Neural cell (in vitro differentiated cells): ENCODE data around the gene HEXIM2. TPM values are rescaled to one million over a fixed set of nuclear protein-coding genes. Genes with fewer than 3 reads are reported as not detected.

Source experiments
- H2AFZ ChIP-seq: fragments of 200-600, 300-800 bp; sonication (generic), shearing (Covaris generic); 2 replicates; pipeline ENCODE4 v1.6.0; 2014; ENCODE audit warnings: low read depth, mild to moderate bottlenecking, antibody characterized with exemption, low read length, moderate library complexity
- H3F3A ChIP-seq: fragments of 200-600 bp; shearing (Covaris generic); 2 replicates; pipeline ENCODE4 v1.6.1; 2016; ENCODE audit warnings: mild to moderate bottlenecking, moderate library complexity, mixed read lengths, antibody characterized with exemption, low read length; ENCODE audit not compliant: insufficient read depth, poor library complexity, severe bottlenecking
- H3K27ac ChIP-seq: fragments of 200-600, 300-800 bp; sonication (generic), shearing (Covaris generic); 2 replicates; pipeline ENCODE4 v1.5.1; 2014; ENCODE audit warnings: mild to moderate bottlenecking, low read length, moderate library complexity
- H3K27me3 ChIP-seq: fragments of 300-800, 200-600 bp; sonication (generic), shearing (Covaris generic); 2 replicates; pipeline ENCODE4 v1.6.0; 2014; ENCODE audit warnings: mild to moderate bottlenecking, low read depth, low read length, moderate library complexity; ENCODE audit not compliant: insufficient read depth
- H3K36me3 ChIP-seq: fragments of 300-800, 200-600 bp; sonication (generic), shearing (Covaris generic); 2 replicates; pipeline ENCODE4 v1.5.1; 2014; ENCODE audit warnings: mild to moderate bottlenecking, antibody characterized with exemption, low read length, moderate library complexity; ENCODE audit not compliant: insufficient read depth
- H3K4me2 ChIP-seq: fragments of 300-800, 200-600 bp; sonication (generic), shearing (Covaris generic); 2 replicates; pipeline ENCODE4 v1.6.0; 2014; ENCODE audit warnings: mild to moderate bottlenecking, low read length
- H3K4me3 ChIP-seq: fragments of 300-800, 200-600 bp; sonication (generic), shearing (Covaris generic); 2 replicates; pipeline ENCODE4 v1.5.1; 2014; ENCODE audit warnings: mild to moderate bottlenecking, low read length, moderate library complexity
- H3K79me2 ChIP-seq: fragments of 200-600 bp; shearing (Covaris generic); replicated peaks from 2 replicates; pipeline ENCODE4 v1.6.0; 2014; ENCODE audit warnings: mild to moderate bottlenecking, low read length, moderate library complexity; ENCODE audit not compliant: insufficient read depth
- H3K9ac ChIP-seq: fragments of 300-800, 200-600 bp; sonication (generic), shearing (Covaris generic); 2 replicates; pipeline ENCODE4 v1.6.1; 2016; ENCODE audit warnings: mild to moderate bottlenecking, low read length, mixed read lengths
- H3K9me2 ChIP-seq: fragments of 200-600 bp; shearing (Covaris generic); 2 replicates; pipeline ENCODE4 v1.6.1; 2016; ENCODE audit warnings: mild to moderate bottlenecking, low read length, mixed read lengths; ENCODE audit not compliant: insufficient read depth
- H3K9me3 ChIP-seq: fragments of 200-600, 300-800 bp; sonication (generic), shearing (Covaris generic); 2 replicates; pipeline ENCODE4 v1.6.1; 2016; ENCODE audit warnings: mild to moderate bottlenecking, mixed run types, low read length, moderate library complexity, mixed read lengths
- H4K20me1 ChIP-seq: fragments of 200-600 bp; shearing (Covaris generic); 2 replicates; pipeline ENCODE4 v1.6.1; 2016; ENCODE audit warnings: mild to moderate bottlenecking, mixed run types; ENCODE audit not compliant: insufficient read depth
- EP300 ChIP-seq: fragments of 450-650 bp; conservative IDR thresholded peaks from 2 replicates; pipeline ENCODE4 v1.6.1; 2014; ENCODE audit warnings: antibody characterized with exemption, mild to moderate bottlenecking, moderate library complexity; ENCODE audit not compliant: poor library complexity, severe bottlenecking
- EZH2 ChIP-seq: fragments of 200-600, 300-800 bp; shearing (Covaris generic), sonication (generic); IDR thresholded peaks from 2 replicates; pipeline ENCODE4 v1.6.1; 2014; ENCODE audit warnings: antibody characterized with exemption, low read length, borderline replicate concordance, mild to moderate bottlenecking; ENCODE audit not compliant: insufficient read depth, poor library complexity, severe bottlenecking
- MXI1 ChIP-seq: fragments of 450-650 bp; conservative IDR thresholded peaks from 2 replicates; pipeline ENCODE4 v1.6.1; 2014; ENCODE audit warnings: antibody characterized with exemption, mild to moderate bottlenecking; ENCODE audit not compliant: poor library complexity, severe bottlenecking
- POLR2AphosphoS5 ChIP-seq: IDR thresholded peaks from 2 replicates; pipeline ENCODE4 v1.6.1; 2012
- RAD21 ChIP-seq: fragments of 450-650 bp; conservative IDR thresholded peaks from 2 replicates; pipeline ENCODE4 v1.6.1; 2014; ENCODE audit warnings: antibody characterized with exemption, mild to moderate bottlenecking, moderate library complexity
- SMC3 ChIP-seq: fragments of 450-650 bp; conservative IDR thresholded peaks from 2 replicates; pipeline ENCODE4 v1.6.1; 2014; ENCODE audit warnings: antibody characterized with exemption, mild to moderate bottlenecking, moderate library complexity; ENCODE audit not compliant: poor library complexity
- TAF1 ChIP-seq: IDR thresholded peaks from 2 replicates; pipeline ENCODE4 v1.6.1; 2012; ENCODE audit warnings: low read depth
- polyA plus RNA-seq: library from polyadenylated mRNA; depleted of rRNA; stranded (reverse); fragments of >200 nt; gene quantifications from 2 replicates; pipeline ENCODE4 v1.2.3, GENCODE V29; 2014
- TF ChIP-seq, protein P1 (sequence below): fragments of 450-650 bp; IDR thresholded peaks from 2 replicates; pipeline ENCODE4 v1.5.1; 2014; ENCODE audit warnings: antibody characterized with exemption, mild to moderate bottlenecking, moderate library complexity; ENCODE audit not compliant: poor library complexity, severe bottlenecking
- TF ChIP-seq, protein P2 (sequence below): IDR thresholded peaks from 2 replicates; pipeline ENCODE4 v1.6.1; 2012; ENCODE audit warnings: borderline replicate concordance

HEXIM2 gene
- polyA plus RNA-seq, 1 donor from 2014 or later, result 13.9 TPM

DNA sequence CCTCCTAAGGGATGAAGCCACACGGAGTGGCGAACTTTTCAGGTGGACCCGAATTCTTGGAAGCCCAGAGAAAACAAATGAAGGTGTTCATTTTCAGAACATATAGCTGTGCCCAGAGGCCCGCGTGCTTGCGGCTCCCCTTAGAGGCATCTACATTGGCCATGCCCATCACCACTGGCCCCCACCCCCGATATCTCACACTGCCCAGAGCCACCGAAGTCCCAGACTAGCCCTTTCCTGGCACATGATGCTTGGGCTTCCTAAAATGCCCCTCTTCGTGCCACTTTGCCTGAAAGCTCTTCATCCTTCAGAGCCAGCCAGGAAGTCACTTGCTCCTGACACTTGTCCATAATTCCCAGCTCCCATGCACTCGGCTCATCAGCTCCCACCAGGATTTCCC, 15.5 kb upstream of the HEXIM2 start:
- H3K27me3 ChIP-seq, result no peaks in the 10 kb centered on the region
- no peaks in the 10 kb centered on the region for H3K36me3 ChIP-seq
- no peak overlapping the region for H3K27ac ChIP-seq
- H4K20me1 ChIP-seq, result peaks cover 4% of the 10 kb centered on the region
- no peak overlapping the region for H3K4me2 ChIP-seq
- no peaks in the 10 kb centered on the region for H3K9me2 ChIP-seq
- no peaks in the 10 kb centered on the region for H3K9me3 ChIP-seq
- H3K79me2 ChIP-seq, result peaks cover 12% of the 10 kb centered on the region
- H3K9ac ChIP-seq, result no peak overlapping the region
- H3F3A ChIP-seq, result peaks cover 4% of the 10 kb centered on the region
- no peak overlapping the region for H2AFZ ChIP-seq
- H3K4me3 ChIP-seq, result no peak overlapping the region
- TF ChIP-seq EZH2 (no peak), TAF1 (no peak), SMC3 (no peak), POLR2AphosphoS5 (no peak), RAD21 (no peak), MXI1 (no peak), EP300 (no peak)
- TF ChIP-seq, protein P1, sequence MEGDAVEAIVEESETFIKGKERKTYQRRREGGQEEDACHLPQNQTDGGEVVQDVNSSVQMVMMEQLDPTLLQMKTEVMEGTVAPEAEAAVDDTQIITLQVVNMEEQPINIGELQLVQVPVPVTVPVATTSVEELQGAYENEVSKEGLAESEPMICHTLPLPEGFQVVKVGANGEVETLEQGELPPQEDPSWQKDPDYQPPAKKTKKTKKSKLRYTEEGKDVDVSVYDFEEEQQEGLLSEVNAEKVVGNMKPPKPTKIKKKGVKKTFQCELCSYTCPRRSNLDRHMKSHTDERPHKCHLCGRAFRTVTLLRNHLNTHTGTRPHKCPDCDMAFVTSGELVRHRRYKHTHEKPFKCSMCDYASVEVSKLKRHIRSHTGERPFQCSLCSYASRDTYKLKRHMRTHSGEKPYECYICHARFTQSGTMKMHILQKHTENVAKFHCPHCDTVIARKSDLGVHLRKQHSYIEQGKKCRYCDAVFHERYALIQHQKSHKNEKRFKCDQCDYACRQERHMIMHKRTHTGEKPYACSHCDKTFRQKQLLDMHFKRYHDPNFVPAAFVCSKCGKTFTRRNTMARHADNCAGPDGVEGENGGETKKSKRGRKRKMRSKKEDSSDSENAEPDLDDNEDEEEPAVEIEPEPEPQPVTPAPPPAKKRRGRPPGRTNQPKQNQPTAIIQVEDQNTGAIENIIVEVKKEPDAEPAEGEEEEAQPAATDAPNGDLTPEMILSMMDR, result no peak
- TF ChIP-seq, protein P2, sequence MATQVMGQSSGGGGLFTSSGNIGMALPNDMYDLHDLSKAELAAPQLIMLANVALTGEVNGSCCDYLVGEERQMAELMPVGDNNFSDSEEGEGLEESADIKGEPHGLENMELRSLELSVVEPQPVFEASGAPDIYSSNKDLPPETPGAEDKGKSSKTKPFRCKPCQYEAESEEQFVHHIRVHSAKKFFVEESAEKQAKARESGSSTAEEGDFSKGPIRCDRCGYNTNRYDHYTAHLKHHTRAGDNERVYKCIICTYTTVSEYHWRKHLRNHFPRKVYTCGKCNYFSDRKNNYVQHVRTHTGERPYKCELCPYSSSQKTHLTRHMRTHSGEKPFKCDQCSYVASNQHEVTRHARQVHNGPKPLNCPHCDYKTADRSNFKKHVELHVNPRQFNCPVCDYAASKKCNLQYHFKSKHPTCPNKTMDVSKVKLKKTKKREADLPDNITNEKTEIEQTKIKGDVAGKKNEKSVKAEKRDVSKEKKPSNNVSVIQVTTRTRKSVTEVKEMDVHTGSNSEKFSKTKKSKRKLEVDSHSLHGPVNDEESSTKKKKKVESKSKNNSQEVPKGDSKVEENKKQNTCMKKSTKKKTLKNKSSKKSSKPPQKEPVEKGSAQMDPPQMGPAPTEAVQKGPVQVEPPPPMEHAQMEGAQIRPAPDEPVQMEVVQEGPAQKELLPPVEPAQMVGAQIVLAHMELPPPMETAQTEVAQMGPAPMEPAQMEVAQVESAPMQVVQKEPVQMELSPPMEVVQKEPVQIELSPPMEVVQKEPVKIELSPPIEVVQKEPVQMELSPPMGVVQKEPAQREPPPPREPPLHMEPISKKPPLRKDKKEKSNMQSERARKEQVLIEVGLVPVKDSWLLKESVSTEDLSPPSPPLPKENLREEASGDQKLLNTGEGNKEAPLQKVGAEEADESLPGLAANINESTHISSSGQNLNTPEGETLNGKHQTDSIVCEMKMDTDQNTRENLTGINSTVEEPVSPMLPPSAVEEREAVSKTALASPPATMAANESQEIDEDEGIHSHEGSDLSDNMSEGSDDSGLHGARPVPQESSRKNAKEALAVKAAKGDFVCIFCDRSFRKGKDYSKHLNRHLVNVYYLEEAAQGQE, result no peak

DNA sequence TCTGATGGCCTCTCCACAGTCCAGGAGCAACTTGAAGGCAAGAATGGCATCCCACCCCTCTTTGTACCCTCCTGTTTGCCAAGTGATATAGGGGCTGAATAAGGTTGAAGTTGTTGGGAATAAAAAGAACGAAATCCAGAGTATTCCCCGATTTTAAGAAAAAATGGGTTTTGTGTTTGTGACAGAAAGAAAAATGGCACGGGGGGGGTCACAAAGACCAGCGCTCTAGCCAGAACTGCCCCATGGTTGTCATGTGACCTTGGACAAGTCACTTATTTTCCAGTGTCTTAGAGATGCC, 15.1 kb upstream of the HEXIM2 start:
- H3K4me2 ChIP-seq, result peak overlapping the region; percentile 35
- no peaks in the 10 kb centered on the region for H3K36me3 ChIP-seq
- H3K9ac ChIP-seq, result peak overlapping the region; percentile 85
- H3K79me2 ChIP-seq, result peaks cover 16% of the 10 kb centered on the region
- H3K27me3 ChIP-seq, result no peaks in the 10 kb centered on the region
- no peak for TF ChIP-seq EP300
- H3F3A ChIP-seq, result peaks cover 4% of the 10 kb centered on the region
- H3K27ac ChIP-seq, result peak overlapping the region; percentile 98
- no peaks in the 10 kb centered on the region for H3K9me2 ChIP-seq
- no peaks in the 10 kb centered on the region for H3K9me3 ChIP-seq
- peak overlapping the region; percentile 86 for H3K4me3 ChIP-seq
- peaks cover 4% of the 10 kb centered on the region for H4K20me1 ChIP-seq
- H2AFZ ChIP-seq, result no peak overlapping the region

DNA sequence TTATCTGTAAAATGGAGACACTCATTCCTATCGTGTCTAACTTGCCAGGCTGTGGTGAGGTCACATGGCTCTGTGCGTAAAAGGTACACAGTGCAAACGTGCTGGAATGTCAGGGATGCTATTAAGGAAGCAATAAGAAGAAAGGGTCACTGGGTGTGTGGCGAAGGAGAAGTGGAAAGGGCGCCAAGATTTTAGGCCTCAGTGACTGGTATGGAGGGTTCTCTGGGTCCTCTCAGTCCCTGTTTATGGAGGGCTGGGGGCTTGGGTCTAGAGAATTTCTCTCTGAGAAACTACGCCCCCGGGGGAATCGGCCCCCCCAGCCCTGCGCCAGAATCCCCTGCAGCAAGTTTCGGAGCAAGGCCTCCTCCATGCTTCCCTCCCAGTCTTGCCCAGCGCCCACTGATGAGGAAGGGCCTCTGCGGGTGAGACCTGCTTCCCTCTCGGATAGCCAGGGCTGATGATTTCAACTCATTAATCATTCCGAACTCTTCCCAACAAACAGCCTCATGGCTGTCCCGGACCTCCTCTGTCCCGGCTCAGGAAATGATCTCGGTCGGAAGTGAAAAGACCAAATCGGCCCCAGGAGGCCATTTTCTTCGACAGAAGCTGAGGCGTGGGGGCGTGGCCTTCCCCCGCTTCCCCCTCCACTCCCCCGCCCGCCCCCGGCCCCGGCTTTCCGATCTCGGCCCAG, 14.6 kb upstream of the HEXIM2 start:
- peak overlapping the region; percentile 85 for H3K9ac ChIP-seq
- peak overlapping the region; percentile 43 for H2AFZ ChIP-seq
- peaks cover 21% of the 10 kb centered on the region for H3K79me2 ChIP-seq
- H4K20me1 ChIP-seq, result peaks cover 4% of the 10 kb centered on the region
- peak overlapping the region; percentile 86 for H3K4me3 ChIP-seq
- no peaks in the 10 kb centered on the region for H3K27me3 ChIP-seq
- TF ChIP-seq EZH2, result no peak
- TF ChIP-seq, protein P2, result peak; percentile 49
- no peaks in the 10 kb centered on the region for H3K9me2 ChIP-seq
- H3K36me3 ChIP-seq, result no peaks in the 10 kb centered on the region
- H3K27ac ChIP-seq, result peak overlapping the region; percentile 98
- no peaks in the 10 kb centered on the region for H3K9me3 ChIP-seq
- H3F3A ChIP-seq, result peaks cover 4% of the 10 kb centered on the region
- H3K4me2 ChIP-seq, result peak overlapping the region; percentile 35
